A204.1 (cell line): ENCODE measurements around the gene HTD2.
"Not testable (repeated sequence)": the region's sequence is repeated elsewhere in the genome, so short reads cannot be mapped to it uniquely, and the experiment has no call there.

Experiments used
- FAIRE-seq: peaks from 2 replicates; lab custom pipeline; 2012; peaks lifted over from hg19 to GRCh38; lab: Jason Lieb, UNC

HTD2 gene

DNA sequence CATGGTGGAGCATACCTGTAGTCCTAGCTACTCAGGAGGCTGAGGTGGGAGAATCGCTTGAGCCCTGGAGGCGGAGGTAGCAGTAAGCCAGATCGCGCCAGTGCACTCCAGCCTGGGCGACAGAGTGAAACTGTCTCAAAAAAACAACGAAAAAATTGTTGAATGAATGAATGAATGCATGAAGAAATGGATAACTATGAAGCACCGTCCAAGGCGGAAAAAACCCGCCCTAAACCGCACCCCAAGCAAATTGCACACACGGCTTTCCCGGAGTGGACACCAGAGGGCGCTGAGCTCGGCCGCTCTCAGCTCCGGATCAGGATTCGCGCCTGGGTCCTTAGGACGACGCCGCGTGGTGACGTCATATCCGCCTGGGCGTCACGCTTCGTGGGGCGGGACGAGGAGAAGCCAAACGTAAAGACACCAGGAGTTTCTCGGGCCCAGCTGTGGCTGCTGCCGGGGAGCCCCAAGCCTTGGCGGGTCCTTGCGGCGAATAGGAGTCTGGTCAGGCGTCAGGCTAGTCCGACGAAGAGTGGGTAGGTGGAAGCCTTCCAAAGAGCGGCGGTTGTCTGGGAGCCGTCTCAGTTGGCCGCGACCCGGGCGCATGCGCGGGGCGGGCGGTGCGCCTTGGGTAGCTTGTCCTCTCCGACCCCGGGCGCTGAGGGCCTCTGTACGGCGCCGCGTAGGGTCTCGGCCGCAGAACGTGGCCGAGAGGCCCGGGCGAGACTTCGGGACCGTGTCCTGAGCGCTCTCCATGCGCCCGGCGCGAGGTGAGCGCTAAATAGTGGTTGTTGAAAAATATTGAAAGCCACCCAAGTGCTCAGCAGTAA lies at the start of gene HTD2, which contains the start of gene RPP14:
Gene HTD2 (plus strand): TSS at position 639 of the 830 bp plus-strand sequence. CDS start 11,094 bp downstream, outside the sequence.
Gene RPP14 (plus strand): TSS at position 364 of the 830 bp plus-strand sequence. CDS start 4,085 bp downstream, outside the sequence.
- FAIRE-seq, result peak; percentile 91

DNA sequence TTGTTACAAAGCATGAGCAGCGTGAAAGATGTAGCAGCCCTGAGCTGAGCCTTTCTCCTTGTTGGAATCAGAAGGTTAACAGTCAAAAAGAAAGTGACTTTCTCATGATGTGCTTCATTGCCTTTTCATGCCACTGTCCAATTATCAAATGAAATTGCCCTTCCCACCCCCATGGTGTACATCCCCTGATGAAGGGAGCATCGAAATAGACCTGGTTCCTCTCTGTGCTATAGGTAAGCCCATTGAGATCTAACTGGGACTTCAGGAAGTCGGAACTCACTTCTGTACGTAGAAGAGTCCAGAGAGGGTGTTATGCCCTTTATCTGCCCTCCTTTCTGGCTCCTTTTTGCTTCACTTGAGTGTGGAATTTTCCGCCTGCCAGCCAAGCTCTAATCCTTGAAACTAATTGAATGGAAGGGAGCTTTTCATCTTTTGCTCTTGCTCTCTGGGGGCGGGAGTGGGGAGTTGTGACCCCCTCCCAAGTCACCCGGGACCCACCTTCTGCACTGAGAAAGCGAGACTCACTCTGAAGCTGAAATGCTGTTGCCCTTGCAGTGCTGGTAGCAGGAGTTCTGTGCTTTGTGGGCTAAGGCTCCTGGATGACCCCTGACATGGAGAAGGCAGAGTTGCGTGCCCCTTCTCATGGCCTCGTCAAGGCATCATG lies 47.8 kb upstream of the HTD2 start:
- no peak for FAIRE-seq

DNA sequence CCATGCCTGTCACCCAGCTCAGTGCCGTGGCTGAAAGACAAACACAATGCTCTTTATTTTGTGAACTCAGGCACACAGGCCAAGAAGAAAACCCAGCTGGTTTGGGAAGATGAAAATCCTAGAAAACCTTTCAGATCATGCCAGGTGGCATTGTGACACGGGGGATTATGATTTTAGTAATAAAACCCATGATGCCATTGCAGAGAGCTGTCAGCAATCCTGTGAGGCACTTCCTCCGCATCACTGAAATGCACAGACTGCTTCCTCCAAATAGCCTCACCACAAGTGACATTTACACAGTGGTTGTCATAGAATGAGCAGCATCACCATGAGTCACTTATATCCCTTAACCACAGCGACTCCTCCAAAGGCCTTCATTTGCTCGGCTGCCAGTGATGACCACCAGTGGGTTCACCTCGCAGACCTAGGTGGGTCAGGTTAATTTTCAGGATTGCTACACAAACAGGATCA lies 46.0 kb upstream of the HTD2 start:
- FAIRE-seq, result no peak

DNA sequence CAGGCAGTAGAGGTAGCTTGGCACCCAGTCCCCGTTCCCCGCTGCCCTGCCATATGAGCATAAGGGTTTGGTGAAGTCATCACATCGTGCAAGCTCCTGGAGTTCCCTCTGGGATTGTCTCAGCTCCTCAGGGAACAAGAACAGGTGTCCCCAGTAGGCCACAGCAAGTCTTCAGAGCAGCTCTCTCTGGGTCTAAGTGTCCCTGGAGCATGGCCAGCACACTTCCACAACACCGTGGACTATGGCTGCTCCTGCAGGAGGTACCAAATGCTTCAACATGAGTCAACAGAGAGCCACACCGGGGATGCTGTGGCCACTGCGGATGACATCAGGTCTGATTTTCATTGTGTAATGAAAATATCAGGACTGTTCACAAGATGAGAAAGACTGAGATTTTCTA lies 45.6 kb upstream of the HTD2 start:
- FAIRE-seq, result no peak

- no peak for FAIRE-seq
Observed at GRCh38 chr3:58261954-58262666, 44.2 kb upstream of the HTD2 start.

DNA sequence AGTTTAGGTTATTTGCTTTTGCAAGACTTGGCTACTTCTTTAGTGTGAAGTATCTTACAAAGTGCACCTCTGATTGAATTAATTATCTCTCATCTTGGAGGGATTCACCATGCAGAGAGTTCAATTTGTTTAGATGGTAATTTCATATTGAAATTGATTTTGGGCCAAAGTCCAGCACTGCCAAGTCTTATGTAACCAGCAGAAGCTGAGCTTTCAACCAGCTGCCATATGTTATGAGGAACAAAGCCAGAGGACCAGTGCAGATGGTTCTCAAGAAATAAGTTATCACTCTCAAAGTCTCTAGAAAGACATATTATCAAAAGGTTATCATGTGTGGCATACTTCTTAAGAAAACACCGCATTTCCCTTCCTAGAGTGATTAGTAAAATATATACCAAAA lies 39.7 kb upstream of the HTD2 start:
- FAIRE-seq, result no peak

- FAIRE-seq, result not testable (repeated sequence)
Observed at GRCh38 chr3:58267543-58267942, 38.8 kb upstream of the HTD2 start.

- FAIRE-seq, result no peak
Observed at GRCh38 chr3:58269356-58269755, 37.0 kb upstream of the HTD2 start.

DNA sequence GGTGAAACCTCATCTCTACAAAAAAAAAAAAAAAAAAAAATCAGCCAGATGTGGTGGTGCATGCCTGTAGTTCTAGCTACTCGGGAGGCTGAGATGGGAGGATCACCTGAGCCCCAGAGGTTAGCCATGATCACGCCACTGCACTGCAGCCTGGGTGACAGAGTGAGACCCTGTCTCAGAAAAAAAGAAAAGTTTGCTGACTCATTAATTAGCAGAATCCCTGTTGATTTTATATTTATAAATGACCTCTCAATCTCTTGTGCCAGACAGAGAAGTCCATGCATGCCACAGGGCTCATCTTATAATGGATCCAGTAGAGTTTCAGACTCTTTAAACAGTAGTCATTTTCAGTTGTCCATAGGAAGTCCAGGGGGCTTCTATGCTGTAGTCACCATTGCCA lies 35.8 kb upstream of the HTD2 start:
- FAIRE-seq, result no peak

DNA sequence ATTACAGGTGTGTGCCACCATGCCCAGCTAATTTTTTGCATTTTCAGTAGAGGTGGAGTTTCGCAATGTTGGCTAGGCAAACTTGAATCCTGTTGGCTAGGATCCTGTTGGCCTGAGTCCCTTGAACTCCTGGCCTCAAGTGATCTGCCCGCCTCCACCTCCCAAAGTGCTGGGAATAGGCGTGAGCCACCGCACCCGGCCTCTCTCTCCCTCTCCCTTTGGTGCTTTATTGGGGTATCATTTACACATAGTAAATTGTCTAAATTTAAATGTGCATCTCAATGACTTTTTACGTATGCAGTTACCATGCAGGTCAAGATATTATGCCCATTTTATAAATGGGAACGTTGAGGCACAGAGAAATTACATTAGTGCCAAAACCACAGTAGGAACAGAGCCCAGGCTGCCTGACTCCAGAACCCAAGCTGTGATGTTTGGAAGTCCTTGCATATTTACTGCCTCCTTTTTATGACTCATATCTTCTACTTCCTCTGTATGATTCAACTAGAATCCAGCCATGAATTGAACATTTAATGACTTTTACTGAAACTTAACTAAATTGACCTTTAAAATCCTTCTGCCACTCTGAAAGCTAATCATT lies 34.3 kb upstream of the HTD2 start:
- no peak for FAIRE-seq

- no peak for FAIRE-seq
Observed at GRCh38 chr3:58272891-58273290, 33.4 kb upstream of the HTD2 start.

GRCh38 chr3:58273362-58273761 lies 33.0 kb upstream of the HTD2 start:
- FAIRE-seq, result not testable (repeated sequence)

GRCh38 chr3:58274027-58274614 lies 32.2 kb upstream of the HTD2 start:
- FAIRE-seq, result no peak

DNA sequence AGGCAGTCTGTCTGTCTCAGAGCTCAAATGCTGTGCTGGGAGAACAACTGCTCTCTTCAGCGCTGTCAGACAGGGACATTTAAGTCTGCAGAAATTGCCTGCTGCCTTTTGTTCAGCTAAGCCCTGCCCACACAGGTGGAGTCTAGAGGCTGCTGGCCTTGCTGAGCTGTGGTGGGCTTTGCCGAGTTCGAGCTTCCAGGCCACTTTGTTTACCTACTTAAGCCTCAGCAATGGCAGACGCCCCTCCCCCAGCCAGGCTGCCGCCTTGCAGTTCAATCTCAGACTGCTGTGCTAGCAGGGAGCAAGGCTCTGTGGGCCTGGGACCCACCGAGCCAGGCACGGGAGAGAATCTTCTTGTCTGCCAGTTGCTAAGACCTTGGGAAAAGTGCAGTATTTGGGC lies 25.3 kb upstream of the HTD2 start:
- FAIRE-seq, result no peak

DNA sequence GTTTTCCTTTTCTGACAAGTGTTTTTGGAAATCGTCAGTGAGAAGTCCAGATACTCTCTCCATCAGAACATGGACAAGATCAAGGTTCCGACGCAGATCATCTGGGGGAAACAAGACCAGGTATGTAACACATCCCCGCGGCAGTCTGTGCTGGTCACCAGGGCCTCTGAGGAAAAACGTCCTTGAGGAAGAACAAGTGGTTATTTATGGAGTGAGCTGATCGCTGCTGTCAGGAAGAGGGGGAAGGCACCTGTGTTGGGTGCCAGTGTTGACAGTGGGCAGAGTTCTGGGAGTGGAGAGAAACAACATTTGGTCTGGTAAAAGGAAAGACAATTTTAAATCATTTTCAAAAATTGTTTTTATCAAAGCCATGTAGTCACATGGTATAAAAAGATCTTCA lies 21.0 kb upstream of the HTD2 start:
- FAIRE-seq, result no peak

DNA sequence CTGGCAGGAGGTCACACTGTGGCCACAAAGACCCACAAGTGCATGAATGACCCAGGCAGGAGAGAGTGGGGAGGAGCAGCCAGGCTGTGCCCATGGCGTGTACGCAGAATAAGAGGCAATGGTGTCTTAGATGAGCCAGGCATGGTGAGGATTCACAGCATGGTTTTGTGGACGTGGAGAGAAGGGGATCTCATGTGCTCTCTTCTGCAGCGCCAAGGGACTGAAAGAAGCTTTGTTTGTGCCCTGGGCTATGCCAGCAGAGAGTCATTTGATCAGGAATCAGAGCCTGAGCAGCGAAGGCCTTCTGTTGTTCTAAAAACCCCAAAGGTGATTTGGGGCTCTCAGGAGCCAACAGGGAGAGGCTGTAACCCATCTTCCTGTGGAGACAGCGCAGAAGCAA lies 19.0 kb upstream of the HTD2 start:
- FAIRE-seq, result no peak

DNA sequence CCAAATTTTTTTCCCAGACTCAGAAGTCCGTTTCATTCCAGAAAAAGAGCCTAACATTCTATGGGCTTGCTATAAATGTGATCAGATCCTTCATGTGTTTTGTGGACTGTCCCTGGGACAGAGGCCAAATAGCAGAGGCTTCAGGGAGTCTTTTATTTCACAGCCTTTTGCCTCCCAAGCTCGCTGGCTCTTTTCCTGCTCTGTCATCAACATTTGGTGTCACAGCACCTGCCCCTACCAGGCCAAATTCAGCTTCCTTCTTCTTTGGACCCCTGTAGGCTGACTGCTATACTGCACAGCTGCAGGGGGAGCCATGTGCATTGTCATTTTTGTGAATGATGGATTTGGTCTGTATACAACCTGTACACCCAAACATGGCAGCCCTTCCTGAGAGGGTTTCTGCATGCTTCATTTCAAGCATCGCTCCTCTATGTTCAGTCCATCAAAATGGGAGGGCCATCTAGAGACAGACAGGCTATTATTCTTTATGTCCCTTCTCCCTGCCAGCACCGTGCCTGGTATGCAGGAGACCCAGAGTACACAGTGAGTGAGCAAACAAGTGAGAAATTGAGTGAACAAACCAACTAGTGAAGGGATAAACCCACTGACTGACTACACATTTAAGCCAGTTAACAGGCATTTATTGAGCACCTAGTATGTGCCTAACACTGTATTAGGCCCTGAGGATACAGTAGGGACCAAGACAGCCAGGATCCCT lies 18.1 kb upstream of the HTD2 start:
- FAIRE-seq, result no peak

GRCh38 chr3:58288964-58289613 lies 17.2 kb upstream of the HTD2 start:
- FAIRE-seq, result not testable (repeated sequence)

GRCh38 chr3:58290446-58290845 lies 15.9 kb upstream of the HTD2 start:
- not testable (repeated sequence) for FAIRE-seq

- no peak for FAIRE-seq
Observed at GRCh38 chr3:58291671-58292338, 14.5 kb upstream of the HTD2 start.
